NCI-H748 (cell line): Measurements from ENCODE around the gene ULBP1.
A peak's percentile ranks its signal among the peaks of the same experiment; 100 is the strongest.
"Not testable (repeated sequence)": the region's sequence is repeated elsewhere in the genome, so short reads cannot be mapped to it uniquely, and the experiment has no call there.

Experiments
- DNase-seq: peaks from one replicate; lab custom pipeline; 2025; ENCODE audit not compliant: unreplicated experiment; lab: John Stamatoyannopoulos, UW

ULBP1 gene

GRCh38 chr6:149951096-149951495 is 12.6 kb upstream of the ULBP1 start:
- DNase-seq: no peak

DNA sequence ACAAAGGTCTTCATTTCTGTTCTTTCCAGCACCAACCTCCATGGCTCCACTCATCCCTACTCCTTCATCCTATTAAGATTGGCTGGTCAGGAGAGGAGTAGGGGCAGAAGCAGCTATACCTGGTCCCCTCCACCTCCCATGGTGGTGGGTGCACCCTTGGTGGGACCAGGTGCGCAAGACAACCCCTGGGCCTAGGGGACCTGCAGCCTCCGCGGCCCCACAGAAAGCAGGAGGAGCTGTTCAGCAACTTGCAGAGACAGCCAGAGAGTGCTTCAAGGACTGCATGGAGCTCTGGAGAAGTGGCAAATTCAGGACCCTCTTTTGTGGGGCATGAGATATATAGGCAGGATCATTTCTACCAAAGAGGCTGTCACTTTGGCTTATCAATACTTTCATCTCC is 12.1 kb upstream of the ULBP1 start:
- no peak for DNase-seq

DNA sequence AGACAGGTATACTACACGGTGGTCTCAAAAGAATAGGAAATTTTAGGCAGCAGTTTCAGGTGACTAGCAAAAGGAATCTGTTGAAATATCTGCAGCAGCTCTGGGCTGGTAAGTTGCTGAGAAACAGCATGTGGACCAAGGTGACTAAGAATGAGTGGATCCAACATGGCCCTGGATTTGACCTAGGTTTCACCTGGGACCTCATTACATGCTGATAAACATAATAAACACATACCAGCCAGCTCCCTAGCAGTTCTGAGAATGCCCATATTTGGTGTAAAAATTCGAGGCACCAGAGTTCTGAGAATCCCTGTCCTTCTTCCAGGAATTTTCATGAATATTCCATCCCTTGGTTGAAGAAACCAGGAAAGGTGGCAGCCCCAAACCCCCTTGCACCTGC is 10.4 kb upstream of the ULBP1 start:
- not testable (repeated sequence) for DNase-seq

- not testable (repeated sequence) for DNase-seq
Observed at GRCh38 chr6:149953934-149954327, 9.8 kb upstream of the ULBP1 start.

- not testable (repeated sequence) for DNase-seq
Observed at GRCh38 chr6:149954328-149954983, 9.3 kb upstream of the ULBP1 start.

GRCh38 chr6:149954984-149955653 is 8.6 kb upstream of the ULBP1 start:
- not testable (repeated sequence) for DNase-seq

DNA sequence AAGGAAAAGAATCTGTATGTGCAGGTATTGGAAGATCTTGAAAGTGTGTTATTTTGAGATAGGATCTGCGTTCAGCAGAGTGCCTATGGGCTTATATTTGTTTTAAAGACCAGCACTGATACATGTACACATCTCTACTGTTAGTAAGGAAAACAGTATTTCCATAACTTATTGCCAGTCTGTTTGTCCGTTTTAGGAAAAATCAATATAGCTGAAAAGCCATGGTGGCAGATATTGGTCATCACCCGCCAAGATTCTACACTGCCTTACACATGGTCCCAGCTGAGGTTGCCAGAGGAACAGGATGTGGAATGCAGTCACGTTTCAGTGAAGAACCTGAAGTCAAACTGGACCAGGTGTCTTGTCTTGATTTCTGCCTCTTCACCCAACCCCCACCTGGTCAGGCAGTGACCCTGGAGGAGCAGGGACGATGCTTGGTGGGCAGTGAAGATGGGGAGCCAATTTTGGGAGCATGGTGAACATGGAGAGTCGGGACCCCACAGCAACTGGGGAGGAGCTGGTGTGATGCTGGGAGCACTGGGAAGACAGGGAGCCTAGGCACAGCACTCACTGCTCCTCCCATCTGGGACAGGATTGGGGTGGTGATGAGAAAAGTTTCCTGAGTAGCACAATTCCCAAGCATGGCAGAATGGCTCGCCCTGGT is 8.0 kb upstream of the ULBP1 start:
- not testable (repeated sequence) for DNase-seq

- not testable (repeated sequence) for DNase-seq
Observed at GRCh38 chr6:149958124-149958523, 5.6 kb upstream of the ULBP1 start.

- not testable (repeated sequence) for DNase-seq
Observed at GRCh38 chr6:149959806-149960205, 3.9 kb upstream of the ULBP1 start.

DNA sequence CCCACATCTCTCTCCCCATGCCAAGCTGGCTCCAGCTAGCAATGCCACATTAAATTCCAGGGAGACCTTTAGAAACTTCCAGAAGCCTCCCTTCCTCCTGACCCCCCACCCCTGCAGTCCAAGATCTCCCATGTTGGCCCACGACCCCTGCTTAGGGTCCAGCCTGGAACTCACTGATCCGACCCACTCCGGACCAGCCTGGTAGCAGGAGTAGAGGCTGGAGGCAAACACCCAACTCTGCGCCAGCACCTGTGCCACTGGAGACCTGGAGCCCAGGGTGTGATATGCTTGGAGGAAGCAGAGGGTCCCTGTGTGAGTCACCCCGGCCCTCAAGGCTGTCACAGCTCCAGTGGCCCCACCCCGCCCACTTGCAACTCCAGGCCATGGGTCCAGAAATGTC is 3.3 kb upstream of the ULBP1 start:
- no peak for DNase-seq

- DNase-seq: peak; percentile 19
Observed at GRCh38 chr6:149961728-149962425, 1.9 kb upstream of the ULBP1 start.

DNA sequence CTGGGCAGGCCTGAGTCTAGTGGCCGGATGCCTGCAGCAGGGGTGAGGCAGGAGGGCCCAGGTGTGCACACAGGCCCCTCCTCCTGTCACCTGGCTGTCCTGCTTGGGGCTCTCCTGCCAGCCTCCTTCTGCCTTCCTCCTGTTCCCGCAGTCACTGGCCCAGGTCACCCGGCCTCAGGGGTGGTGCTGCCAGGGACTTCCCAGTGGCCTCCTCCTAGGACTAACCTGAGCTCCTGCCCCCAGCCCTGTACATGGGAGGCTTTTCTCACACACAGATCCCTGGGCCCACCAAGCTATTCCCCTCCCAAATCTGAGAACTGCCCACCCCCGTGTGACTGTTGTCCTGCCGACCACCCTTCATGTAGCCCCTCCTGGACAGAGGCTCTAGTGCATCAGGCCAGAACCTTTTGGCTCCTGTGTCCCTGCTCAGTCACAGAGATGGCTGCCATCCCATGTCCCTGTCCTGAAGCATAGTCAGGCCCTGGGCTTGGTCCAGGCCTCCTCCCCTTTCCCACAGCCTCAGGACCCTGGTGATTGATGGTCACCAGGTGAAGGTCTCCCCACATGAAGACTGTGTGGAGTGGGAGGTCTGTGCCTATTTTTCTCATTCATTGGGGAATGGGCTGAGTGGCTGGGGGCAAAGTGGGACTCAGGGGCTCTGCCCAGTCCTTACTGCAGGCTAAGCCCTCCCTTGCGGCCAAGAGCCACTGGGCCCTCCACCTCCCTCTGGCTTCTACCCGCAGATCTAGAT is 1.1 kb upstream of the ULBP1 start:
- DNase-seq: no peak

DNA sequence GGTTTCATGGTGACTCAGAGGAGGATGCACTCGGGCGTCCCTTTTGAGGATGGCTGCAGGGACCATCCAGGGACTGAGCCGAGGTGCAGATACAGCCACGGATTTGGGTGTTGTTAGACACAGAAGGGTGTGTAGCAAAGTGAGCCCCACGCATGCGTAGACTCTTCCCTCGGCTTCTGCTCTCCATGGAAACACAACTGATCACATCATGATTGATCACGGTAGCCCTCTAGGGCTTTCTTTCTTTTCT is 606 bp upstream of the ULBP1 start:
- DNase-seq: peak; percentile 78

GRCh38 chr6:149964308-149965193 is 808 bp downstream of the ULBP1 start:
- peak; percentile 58 for DNase-seq

DNA sequence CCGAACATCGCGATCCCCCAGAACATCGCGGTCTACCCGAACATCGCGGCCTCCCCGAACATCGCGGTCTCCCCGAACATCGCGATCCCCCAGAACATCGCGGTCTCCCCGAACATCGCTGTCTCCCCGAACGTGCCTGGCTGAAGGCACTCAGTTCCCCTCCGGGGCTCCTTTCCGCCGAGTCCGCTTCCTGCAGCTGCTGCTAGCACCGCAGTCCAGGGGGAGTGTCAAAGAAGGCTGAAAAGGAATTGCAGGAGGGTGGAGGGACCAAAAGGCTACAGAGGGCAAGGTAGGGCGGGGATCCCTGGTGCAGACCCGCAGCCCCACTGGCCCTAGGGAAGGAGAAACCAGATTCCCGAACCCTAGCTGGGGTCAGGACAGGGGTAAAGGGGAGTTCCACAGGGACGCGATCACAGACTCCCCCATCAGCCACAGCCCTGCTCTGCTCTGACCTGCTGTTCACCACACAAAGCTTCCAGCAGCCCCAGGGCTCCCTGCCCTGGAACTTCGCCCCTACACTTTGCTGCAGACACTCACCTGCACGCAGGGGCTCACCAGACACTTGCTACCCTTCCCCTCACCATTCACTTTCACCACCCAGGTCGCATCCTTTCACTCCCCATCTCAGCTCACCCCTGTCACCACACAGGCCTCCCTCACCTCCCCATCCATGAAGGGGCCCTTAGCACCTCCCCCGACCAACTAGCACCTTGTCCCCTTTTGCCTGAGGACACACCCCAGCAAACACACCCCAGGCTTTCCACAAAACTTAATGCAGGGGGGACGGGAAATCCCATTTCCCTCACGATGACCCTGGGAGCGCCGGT is 1.7 kb downstream of the ULBP1 start:
- DNase-seq: peak; percentile 54

DNA sequence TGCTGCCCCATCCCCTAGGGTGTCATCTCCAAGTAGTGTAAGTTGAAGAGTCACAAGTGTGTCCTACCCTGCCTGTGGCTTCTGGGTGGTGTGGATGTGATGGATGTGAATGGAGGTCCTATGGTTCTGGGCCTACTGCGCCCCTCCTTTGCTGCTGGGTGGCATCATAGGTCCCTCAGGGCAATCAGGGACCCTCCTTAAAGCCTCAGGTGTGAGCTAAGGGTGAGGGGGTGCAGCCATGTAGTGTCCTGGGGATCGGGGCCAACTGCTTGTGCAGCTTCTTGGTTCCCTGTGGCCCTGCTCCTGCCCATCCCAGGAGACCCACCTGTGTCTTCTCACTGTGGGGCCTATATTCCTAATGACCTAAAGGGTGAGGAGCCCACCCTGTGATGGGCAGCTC is 2.6 kb downstream of the ULBP1 start:
- not testable (repeated sequence) for DNase-seq

DNA sequence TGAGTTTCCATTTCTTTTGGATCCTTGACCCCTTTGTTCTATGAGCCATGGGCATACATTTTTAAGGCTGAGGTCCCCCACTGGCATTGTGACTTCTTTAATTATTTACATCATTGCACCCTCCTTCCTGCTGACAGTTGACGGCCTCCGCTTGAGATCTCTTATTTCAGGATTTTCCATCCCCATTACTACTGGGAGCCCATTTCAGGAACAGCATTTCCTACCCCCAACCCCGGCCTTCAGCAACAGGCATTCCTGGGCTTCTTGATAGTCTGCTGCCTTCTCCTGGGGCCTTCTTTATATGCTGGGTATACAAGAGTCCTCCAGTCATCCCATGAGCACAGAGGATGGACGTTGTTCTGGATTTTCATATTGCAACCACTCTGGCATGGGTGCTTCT is 3.8 kb downstream of the ULBP1 start:
- no peak for DNase-seq

GRCh38 chr6:149967999-149968398 is 4.3 kb downstream of the ULBP1 start:
- DNase-seq: not testable (repeated sequence)

DNA sequence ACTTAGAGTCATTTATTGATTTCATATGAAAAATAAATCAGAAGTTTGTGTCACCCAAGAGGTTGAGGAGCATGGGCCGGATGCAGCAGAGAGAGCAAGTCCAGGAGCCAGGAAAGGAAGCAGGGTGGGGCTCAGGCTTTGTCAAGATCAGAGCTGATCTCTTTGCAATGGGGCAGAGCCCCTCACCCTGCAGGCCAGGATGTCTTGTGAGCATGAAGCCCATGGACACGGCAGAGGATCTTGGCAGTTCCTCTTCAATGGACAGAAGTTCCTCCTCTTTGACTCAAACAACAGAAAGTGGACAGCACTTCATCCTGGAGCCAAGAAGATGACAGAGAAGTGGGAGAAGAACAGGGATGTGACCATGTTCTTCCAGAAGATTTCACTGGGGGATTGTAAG is 5.2 kb downstream of the ULBP1 start:
- not testable (repeated sequence) for DNase-seq
